Skin epidermis (tissue), 12 donors: ENCODE data around the gene KIRREL2.

Experiments
- H3K27ac ChIP-seq, 21 experiments: fragments of 200-600 bp; sonication (generic) in 11 of 21; one replicate each; pipeline ENCODE4 v1.5.0; 2020; ENCODE audit warnings: mild to moderate bottlenecking in 3 of 21, inconsistent platforms in 2 of 21, moderate library complexity in 2 of 21
- H3K4me3 ChIP-seq, 7 experiments: fragments of 200-600 bp; sonication (generic) in 2 of 7; one replicate each; pipeline ENCODE4 v1.5.0; 2020; ENCODE audit warnings: inconsistent platforms in 2 of 7, mild to moderate bottlenecking in 2 of 7, moderate library complexity in 1 of 7

KIRREL2 gene

GRCh38 chr19:35843676-35844481, 12.8 kb upstream of the KIRREL2 start:
- Histone ChIP-seq H3K4me3 (no peak overlapping the region), H3K27ac (no peak overlapping the region)

- Histone ChIP-seq H3K4me3 (no peak overlapping the region), H3K27ac (no peak overlapping the region)
Observed at GRCh38 chr19:35844482-35845214, 12.1 kb upstream of the KIRREL2 start.

- peak overlapping the region in 3 of 7 experiments; percentile 1 to 17 (median 11) for H3K4me3 ChIP-seq
- no peak overlapping the region for H3K27ac ChIP-seq
Observed at GRCh38 chr19:35845215-35846037, 11.3 kb upstream of the KIRREL2 start.

GRCh38 chr19:35846038-35846668, 10.6 kb upstream of the KIRREL2 start:
- no peak overlapping the region for H3K27ac ChIP-seq
- H3K4me3 ChIP-seq: peak overlapping the region in 1 of 7 experiments; percentile 11

GRCh38 chr19:35847911-35848310, 8.8 kb upstream of the KIRREL2 start:
- no peak overlapping the region for H3K27ac ChIP-seq
- no peak overlapping the region for H3K4me3 ChIP-seq

GRCh38 chr19:35848486-35848885, 8.2 kb upstream of the KIRREL2 start:
- no peak overlapping the region for H3K4me3 ChIP-seq
- no peak overlapping the region for H3K27ac ChIP-seq

- Histone ChIP-seq H3K27ac (no peak overlapping the region), H3K4me3 (no peak overlapping the region)
Observed at GRCh38 chr19:35848919-35849505, 7.7 kb upstream of the KIRREL2 start.

GRCh38 chr19:35851213-35852028, 5.3 kb upstream of the KIRREL2 start:
- Histone ChIP-seq H3K27ac (no peak overlapping the region), H3K4me3 (no peak overlapping the region)

- Histone ChIP-seq H3K4me3 (no peak within 1 kb of the TSS), H3K27ac (no peak within 1 kb of the TSS)
Observed at GRCh38 chr19:35852029-35852780, 4.5 kb upstream of the KIRREL2 start, which contains the start of gene NPHS1. TSS of gene NPHS1 (minus strand) at chr19:35852504. CDS start at chr19:35851837, 667 bp downstream.

- Histone ChIP-seq H3K27ac (no peak overlapping the region), H3K4me3 (no peak overlapping the region)
Observed at GRCh38 chr19:35853038-35853756, 3.5 kb upstream of the KIRREL2 start.

GRCh38 chr19:35858311-35858710, 1.6 kb downstream of the KIRREL2 start:
- H3K4me3 ChIP-seq: no peak overlapping the region

GRCh38 chr19:35859414-35859813, 2.7 kb downstream of the KIRREL2 start:
- Histone ChIP-seq H3K27ac (no peak overlapping the region), H3K4me3 (no peak overlapping the region)

More at GRCh38 chr19:35858311-35858710, 1.6 kb downstream of the KIRREL2 start:
- no peak overlapping the region for H3K27ac ChIP-seq

GRCh38 chr19:35860436-35860817, 3.7 kb downstream of the KIRREL2 start:
- Histone ChIP-seq H3K4me3 (no peak overlapping the region), H3K27ac (no peak overlapping the region)

GRCh38 chr19:35860818-35861639, 4.3 kb downstream of the KIRREL2 start:
- Histone ChIP-seq H3K27ac (no peak overlapping the region), H3K4me3 (no peak overlapping the region)

GRCh38 chr19:35861640-35862160, 5.0 kb downstream of the KIRREL2 start:
- H3K4me3 ChIP-seq: no peak overlapping the region
- H3K27ac ChIP-seq: no peak overlapping the region

- H3K27ac ChIP-seq: no peak overlapping the region
- no peak overlapping the region for H3K4me3 ChIP-seq
Observed at GRCh38 chr19:35862528-35862927, 5.8 kb downstream of the KIRREL2 start.
